ENCODE data around the gene DUSP2.
A peak's percentile ranks its signal among the peaks of the same experiment; 100 is the strongest.

The DUSP2 gene

GRCh38 chr2:96113367-96113677, 31.9 kb downstream of the DUSP2 start:
- DNase-seq, result no peak

DNA sequence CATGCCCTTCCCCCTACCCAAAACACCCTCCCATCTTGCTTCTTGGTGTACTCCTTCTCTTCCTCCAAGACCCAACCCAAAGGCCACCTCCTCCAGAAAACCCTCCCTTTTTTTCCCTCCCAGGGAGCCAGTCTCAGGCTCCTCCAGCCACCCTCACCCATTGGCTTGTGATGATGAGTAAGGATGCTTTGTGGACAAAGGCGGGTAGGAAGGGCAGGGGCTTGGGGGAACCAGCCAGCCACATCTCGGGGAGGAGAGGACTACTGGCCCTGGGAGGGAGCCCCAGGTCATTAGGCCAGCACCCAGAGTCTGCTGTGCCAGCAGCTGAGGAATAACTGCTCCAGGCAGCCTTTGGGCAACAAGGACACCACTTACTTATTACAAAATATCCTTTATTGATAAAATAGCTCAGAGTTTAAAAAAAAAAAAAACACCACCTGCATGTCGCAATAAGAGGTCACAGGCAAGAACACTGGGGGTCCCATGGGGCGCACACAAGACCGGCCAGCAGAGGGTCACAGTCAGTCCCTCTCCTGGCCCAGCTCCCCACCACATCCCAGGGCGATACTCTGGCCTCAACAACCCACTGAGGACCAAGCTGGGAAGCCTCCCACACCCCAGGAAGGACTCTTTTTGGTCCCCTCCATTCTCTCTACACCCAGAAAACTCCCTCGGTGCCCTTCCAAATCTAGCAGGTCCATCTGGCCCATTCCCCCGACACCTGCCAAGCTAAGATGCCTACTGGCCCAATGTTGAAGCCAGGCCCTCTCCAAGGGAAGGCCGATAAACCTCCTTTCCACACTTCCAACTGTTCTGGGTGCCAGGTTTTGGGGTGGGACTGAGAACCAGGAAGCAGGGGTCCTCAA, 32.5 kb downstream of the DUSP2 start:
- no peak for DNase-seq

DNA sequence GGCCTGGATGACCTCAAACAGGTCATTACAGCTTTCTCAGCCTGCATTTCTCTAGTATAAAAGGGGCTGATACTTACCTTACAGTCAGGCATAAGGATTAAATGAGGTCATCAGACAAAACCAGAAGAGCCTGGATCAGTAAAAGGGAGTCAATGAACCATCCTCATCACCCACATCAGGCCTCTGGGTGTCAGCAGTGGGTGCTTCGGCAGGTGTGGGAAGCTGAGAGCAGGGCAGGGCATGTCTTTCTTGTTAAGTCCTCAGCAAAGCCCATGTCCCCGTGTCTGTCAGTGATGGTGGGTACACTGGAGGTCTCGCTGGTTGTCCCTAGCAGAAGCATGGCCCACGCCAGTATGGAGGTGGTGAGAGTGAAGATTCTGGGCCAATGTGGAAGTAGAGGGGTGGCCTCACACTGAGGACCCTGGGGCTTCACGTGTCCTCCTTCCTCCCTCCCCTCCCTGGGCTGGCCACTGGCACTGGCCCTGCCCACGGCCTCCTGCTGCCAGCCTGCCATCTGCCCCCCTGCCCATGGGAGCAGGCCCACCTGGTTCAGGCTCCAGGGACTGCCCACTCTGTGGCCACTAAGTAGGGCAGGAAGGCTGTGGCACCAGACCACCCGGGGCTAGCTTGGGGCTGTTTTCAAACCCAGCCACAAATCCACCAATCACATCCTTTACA, 33.3 kb downstream of the DUSP2 start:
- no peak for DNase-seq

- no peak for DNase-seq
These were observed 34.0 kb downstream of the DUSP2 start for GRCh38 chr2:96111257-96111640.

- no peak for DNase-seq
These were observed 34.5 kb downstream of the DUSP2 start for GRCh38 chr2:96110621-96111256.

DNA sequence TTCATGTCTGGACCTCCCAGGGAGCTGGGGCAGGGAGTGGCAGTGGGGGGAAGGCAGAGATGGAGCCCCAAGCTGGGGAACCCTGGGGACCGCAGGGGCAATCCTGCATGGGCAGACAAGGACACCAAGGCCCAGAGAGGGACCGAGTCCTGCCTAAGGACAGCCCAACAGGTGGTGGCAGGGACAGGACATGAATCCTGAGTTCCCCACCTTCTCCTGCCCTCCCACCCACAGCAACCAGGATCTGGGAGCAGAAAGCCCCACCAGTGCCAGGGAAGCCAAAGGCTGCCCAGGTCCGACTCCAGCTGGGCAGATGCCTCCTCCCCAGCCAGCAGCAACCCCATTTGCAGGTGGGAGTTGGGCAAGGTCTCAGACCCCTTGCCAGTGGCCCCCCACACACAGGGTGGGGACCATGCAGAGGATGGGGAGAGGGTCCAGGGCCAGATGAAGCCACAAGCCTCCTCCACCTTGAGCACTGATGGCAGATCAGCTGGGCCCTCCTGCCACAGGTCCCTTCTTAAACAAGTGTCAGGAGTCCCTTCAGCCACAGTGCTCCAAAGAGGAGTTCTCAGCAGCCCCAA, 35.2 kb downstream of the DUSP2 start:
- no peak for DNase-seq

- DNase-seq, result no peak
These were observed 35.9 kb downstream of the DUSP2 start for GRCh38 chr2:96109361-96109680.

DNA sequence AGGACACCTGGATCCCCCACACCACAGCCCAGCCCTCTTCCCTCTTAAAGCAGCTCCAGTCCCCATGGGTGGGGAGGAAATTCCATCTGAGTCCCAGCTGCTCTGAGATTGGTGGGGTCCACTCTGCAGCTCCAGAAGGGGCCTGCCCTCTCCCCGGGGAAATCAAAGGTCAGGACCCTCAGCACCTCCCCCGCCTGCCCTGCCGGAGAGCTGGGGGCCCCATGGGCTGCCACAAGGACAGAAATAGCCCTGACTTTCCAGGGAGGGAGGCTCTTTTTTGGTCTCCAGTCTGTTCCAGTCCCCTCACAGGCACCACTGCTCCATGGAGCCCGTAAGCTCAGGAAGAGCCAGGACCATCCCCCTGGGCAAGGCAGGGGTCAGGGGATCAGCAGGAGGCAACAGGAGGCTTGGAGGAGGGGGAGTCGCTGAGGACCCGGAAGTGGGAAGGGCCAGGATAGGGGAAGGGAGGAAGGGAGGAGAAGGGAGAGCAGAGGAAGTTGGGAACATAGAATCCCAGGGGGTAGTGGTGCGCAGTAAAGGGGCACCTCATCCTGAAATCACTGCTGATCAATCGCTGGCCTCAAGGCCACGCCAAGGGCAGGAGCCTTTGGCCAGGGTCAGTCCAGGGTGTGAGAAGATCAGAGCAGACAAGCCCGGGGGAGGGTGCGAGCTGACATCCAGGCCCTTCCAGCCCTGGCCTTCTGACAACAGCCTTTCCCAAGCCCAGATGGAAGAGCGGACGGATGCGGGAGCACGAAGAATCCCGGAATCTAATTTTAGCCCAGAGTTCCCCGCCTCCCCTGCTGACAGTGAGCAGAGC, 36.5 kb downstream of the DUSP2 start:
- peak; percentile 51 for DNase-seq

- DNase-seq, result no peak
These were observed 37.1 kb downstream of the DUSP2 start for GRCh38 chr2:96108151-96108540.

- no peak for DNase-seq
These were observed 37.6 kb downstream of the DUSP2 start for GRCh38 chr2:96107708-96108065.

GRCh38 chr2:96106991-96107707, 38.1 kb downstream of the DUSP2 start:
- DNase-seq, result no peak

DNA sequence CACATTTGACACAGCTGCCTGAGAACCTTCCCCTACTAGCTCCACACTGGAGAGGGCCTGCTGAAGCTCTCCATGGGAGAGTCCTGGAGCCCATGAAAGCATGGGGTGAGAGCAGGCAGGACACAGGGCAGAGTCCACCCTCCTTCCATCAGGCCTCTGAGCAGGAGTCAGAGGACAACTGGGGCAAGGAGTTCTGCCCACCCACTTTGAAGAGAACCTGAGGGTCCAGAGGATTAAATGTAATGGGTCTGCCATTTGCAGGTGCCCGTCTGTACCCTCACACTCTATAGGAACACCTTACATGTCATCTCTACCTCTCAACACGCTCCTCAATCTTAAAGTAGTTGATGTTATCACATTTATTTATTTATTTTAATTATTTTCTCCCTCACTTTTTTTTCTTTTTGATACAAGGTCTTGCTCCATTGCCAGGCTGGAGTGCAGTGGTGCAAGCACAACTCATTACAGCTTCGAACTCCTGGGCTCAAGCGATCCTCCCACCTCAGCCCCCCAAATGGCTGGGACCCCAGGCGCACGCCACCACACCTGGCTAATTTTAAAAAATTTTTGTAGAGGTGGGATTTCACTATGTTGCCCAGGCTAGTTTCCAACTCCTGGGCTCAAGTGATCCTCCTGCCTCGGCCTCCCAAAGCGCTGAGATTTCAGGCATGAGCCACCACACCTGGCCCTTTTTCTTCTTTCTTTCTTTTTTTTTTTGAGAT, 39.1 kb downstream of the DUSP2 start:
- DNase-seq, result no peak

DNA sequence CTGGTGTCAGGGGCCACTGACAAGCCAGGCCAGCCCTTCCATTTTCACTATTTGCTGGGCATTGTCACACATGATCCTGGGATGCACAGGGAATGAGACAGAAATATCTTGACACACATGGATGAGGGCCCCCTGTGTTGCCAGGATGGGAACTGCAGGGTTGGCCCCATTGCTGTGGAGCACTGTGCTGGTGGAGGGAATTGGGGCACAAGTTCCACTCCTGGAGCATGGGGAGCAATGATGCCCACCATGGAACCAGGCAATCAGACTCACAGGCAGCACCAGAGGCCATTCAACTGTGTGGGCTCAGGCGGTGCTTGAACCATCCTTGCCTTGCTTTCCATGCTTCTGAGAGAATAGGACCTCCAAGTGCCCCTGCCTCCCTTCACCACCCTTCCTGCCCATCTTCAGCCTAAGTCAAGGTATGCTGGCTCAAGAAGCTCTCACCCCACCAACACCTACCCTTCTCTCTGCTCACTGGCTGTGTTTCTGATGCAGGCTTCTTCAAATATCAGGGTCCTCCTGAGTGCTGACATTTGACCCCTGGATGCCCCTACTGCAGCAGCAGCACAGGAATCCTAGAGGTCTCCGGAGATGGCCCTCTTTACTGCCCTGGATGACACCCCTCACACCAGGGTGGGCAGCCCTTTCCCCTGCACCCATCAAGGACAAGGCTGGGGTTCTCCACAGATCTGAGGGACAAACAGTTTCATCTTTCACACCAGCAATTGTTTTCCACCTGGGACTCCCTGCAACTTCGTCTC, 39.9 kb downstream of the DUSP2 start:
- DNase-seq, result no peak

DNA sequence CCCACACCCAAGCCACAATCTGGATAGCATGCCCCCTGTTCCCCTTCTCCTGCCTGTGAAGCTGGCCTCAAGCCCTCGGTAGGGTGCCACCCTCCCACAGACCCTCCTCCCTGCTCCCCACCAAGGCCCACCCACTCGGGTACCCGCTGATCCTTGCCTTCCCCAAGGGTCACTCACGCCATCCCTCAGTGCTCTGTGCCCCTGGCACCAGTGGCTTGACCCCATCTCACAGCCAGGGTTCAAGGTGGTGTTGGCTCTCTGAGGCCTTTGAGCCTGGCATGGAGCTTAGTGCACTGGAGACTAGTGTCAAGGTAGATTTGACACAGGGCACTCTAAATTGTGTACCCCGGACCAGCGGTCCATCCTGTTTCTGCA, 40.8 kb downstream of the DUSP2 start:
- no peak for DNase-seq

DNA sequence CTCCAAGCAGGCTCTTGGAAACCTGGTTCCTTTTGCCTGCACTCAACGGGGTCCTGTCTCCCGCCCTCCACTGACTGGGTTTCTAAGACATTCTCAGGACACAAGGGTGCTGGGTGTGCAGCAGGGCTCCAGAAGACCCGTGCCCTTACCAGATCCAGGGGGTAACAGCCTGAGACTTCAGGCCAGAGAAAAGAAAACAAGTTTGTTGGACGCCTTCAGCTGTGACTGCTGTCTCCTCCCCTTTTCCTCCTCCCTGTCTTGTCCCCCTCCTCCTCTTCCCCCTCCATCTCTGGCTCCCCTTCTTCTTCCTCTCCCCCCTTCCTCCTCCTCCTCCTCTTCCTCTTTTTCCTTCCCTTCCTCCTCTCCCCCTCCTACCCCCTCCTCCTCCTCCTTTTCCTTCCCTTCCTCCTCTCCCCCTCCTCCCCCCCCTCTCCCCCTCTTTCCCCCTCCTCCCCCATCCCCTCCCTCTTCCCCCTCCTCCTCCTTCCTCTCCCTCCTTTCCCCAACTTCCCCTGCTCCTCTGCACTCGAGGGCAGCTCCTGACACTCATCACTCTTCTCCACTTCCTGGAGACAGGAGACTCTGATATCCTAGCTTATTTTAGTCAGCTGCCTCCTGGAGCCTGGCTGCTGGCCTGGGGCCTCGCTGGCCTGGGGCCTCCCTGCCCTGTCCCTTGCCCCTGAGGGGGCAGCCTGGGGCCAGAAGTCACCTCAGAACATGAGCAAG, 41.3 kb downstream of the DUSP2 start:
- DNase-seq, result no peak

GRCh38 chr2:96103187-96103601, 42.0 kb downstream of the DUSP2 start:
- no peak for DNase-seq

DNA sequence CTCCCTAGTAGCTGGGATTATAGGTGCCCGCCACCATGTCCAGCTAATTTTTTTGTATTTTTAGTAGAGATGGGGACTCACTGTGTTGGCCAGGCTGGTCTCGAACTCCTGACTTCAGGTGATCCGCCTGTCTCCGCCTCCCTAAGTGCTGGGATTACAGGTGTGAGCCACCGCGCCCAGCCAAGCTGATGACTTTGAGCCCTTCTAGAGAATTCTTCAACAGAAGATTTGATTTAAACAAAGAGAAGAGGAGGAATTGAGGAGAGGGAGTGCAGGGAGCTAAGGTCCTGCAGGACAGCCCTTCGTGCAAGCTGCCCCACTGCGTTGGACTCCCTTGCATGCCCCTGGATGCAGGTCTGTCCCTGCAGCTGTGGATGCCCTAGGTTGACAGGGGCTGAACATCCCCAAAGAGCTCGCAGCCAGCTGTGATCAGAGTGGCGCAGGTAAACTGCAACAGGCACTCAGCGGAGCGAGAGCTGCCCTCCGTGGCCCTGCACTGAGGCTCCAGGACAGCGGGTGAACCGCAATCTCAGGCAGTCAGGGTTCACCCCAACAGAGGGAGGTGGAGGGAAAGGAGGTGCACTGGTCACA, 42.5 kb downstream of the DUSP2 start:
- no peak for DNase-seq

DNA sequence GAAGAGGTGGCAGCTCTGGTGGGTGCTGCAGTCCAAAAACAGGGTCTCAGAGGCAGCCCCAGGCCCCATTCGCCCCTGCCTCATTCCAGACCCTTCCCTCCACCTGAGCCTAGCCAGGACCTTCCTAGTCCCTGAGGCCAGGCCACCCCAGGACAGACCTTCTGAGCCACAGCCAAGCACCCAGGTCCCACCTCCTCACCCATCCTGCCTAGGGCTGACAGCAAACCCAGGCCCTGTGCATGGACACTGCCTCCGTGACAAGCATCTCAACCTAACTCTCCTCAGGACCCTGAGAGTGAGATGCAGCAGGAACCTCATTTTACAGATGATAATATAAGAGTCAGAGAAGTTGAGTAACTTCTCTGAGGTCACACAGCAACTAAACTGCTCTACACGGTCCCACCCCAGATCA, 44.3 kb downstream of the DUSP2 start:
- DNase-seq, result no peak

DNA sequence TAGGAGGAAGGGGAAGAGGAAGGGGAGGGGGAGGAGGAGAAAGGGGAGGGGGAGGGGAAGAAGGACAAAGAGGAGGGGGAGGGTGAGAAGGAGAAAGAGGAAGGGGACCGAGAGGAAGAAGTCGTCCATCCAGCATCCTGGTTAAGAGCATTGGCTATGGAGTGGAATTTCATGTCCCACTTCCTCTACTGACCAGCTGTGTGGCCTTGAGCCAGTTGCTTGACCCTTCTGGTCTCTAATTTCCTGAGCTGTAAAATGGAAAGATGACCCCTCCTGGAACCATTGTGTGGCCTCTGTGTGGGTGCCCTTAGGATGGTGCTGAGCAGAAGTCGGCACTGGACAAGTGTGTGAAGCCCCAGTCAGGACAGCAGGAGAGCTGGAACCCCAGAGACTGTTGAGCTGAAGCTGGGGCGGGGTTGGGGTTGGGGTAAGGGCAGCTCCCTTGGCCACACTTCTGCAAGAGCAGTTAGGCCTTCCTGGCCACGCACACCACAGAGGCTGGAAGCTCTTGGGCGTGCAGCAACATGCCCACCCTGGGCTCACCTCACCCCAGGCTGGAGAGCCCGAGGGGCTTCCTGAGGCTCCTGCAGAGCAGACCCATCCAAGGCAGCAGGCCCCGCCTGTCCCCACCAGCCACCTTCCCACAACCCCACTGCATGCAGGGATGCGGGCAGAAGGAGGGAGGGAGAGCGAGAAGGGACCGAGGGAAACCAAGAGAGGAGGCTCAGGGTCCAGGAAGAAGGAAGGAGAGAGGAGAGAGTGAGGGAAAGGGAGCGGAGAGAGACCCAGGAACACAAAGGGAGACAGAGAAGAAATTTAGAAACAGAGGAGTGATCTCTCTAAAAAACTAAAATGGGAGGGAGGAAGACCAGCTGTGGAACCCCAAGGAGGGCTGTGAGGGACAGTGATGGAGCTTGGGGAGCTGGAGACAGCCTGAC, 45.1 kb downstream of the DUSP2 start:
- peak; percentile 0 for DNase-seq

Data from retina (tissue), 1 donor.